ENCODE measurements around the gene ARID5B. TPM values are rescaled to one million over a fixed set of nuclear protein-coding genes. Genes with fewer than 3 reads are reported as not detected.

ARID5B gene
- total RNA-seq, 1 donor from 2014 or later, result 51.4 TPM

GRCh38 chr10:61964949-61965702, 63.6 kb downstream of the ARID5B start:
- no peak overlapping the region for H3K4me3 Mint-ChIP-seq
- H3K27me3 Mint-ChIP-seq (ENCODE audit: low read depth), result no peaks in the 10 kb centered on the region
- peaks cover 48% of the 10 kb centered on the region for H3K4me1 Mint-ChIP-seq
- H3K9me3 Mint-ChIP-seq, result peaks cover 3% of the 10 kb centered on the region
- no peak for DNase-seq (ENCODE audit: low spot score in 2 of 2, unreplicated experiment in 2 of 2)
- peaks cover 10% of the 10 kb centered on the region for H3K36me3 Mint-ChIP-seq
- H3K27ac Mint-ChIP-seq, result peak overlapping the region; percentile 44
- no peak for TF ChIP-seq CTCF (IDR thresholded peaks at IDR 0.05; ENCODE audit: unreplicated experiment)

DNA sequence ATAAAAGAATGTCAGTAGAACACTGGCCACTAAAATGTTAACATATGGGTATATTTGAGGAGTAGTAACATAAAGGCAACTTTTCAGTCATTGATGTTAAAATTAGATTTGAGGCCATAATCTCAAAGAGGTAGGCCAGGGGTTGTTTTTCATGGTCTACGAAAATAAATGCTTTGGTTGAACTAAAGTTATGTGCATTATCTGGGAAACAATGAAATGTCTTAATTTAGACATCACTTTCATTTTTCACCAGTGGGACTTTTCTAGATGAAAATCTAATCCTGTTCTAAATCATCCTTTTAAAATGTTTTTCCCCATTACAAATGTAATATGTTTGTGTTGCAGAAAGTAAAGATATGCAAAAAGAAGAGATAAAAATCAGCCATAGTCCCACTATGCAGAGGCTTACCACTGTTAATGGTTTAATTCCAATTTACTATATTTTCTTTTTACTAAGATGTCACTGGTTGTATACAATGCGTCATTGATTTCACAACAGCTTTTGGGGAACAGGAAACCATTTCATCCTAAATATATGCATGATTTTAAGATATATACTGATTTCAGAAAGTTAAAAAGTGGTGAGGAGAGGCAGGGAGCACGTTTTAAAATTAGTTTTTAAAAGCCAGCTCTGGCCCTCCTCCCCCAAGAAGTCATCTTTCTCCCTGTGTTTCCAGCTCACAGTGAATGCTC, 64.3 kb downstream of the ARID5B start:
- DNase-seq (ENCODE audit: low spot score in 2 of 2, unreplicated experiment in 2 of 2), result no peak
- H3K9me3 Mint-ChIP-seq, result peaks cover 3% of the 10 kb centered on the region
- no peak for TF ChIP-seq CTCF (IDR thresholded peaks at IDR 0.05; ENCODE audit: unreplicated experiment)
- no peak overlapping the region for H3K4me3 Mint-ChIP-seq
- H3K4me1 Mint-ChIP-seq, result peaks cover 55% of the 10 kb centered on the region
- no peak overlapping the region for H3K27ac Mint-ChIP-seq
- H3K36me3 Mint-ChIP-seq, result peaks cover 10% of the 10 kb centered on the region
- H3K27me3 Mint-ChIP-seq (ENCODE audit: low read depth), result no peaks in the 10 kb centered on the region

- H3K36me3 Mint-ChIP-seq, result peaks cover 10% of the 10 kb centered on the region
- TF ChIP-seq CTCF (IDR thresholded peaks at IDR 0.05; ENCODE audit: unreplicated experiment), result no peak
- H3K9me3 Mint-ChIP-seq, result peaks cover 3% of the 10 kb centered on the region
- no peak for DNase-seq (ENCODE audit: low spot score in 2 of 2, unreplicated experiment in 2 of 2)
- no peak overlapping the region for H3K27ac Mint-ChIP-seq
- no peaks in the 10 kb centered on the region for H3K27me3 Mint-ChIP-seq (ENCODE audit: low read depth)
- H3K4me1 Mint-ChIP-seq, result peaks cover 64% of the 10 kb centered on the region
- no peak overlapping the region for H3K4me3 Mint-ChIP-seq
Observed at GRCh38 chr10:61967298-61967697, 65.8 kb downstream of the ARID5B start.

DNA sequence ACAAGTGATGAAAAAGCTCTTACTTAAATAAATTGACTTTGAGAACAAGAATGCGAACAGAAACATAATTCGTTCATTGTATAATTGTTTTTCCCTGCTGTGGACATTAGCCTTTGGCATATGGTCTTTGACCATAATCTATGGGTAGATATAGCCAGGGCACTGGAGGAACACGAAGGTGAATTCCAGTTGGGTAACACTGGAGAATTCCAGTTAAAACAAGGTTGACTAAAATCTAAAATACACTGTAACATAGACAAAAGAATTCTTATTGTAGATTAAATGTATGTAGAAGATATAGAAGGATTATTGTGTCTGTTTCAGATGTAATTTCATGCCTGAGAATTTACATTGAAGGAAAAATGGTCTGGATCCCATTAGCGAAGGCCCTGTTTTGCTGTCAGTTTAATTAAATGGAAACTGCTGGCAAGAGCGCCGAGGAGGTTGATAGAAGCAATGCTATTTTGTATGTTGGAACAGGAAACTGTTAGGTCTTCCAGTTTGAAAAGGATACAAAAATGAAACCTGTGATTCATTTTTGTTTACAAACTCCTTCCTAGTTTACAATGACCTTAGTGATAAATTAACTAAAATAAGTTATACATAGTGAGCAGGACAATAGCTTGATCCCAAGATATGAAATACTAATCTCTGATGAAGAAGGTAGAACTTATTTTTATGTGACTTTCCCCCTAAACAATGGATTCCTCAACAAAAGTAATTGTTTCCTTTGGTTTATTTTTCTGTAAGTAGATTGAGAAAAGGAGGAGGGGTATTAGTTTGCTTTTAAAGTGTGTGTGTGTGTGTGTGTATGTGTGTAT, 68.9 kb downstream of the ARID5B start:
- Mint-ChIP-seq H3K27me3 (ENCODE audit: low read depth) (no peaks in the 10 kb centered on the region), H3K4me1 (peaks cover 75% of the 10 kb centered on the region), H3K27ac (peak overlapping the region; percentile 89), H3K36me3 (peaks cover 10% of the 10 kb centered on the region), H3K9me3 (peaks cover 3% of the 10 kb centered on the region), H3K4me3 (no peak overlapping the region)
- no peak for TF ChIP-seq CTCF (IDR thresholded peaks at IDR 0.05; ENCODE audit: unreplicated experiment)
- DNase-seq (ENCODE audit: low spot score in 2 of 2, unreplicated experiment in 2 of 2), result no peak

DNA sequence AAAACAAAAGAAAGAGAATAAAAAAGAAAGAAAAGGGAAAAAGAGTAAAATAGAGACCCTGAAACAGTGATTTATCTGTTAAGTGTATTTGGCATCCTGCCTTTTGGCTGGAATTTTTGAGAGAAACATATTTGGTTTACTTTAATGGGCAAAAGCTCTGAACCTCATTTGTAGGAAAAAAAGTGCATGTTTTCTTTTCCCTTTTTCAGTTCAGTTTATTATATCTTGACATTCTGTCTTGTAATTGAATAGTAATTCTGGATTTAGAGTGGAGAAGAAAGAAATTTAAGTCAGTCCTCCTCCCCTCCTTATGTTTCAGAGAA, 69.5 kb downstream of the ARID5B start:
- TF ChIP-seq CTCF (IDR thresholded peaks at IDR 0.05; ENCODE audit: unreplicated experiment), result no peak
- Mint-ChIP-seq H3K36me3 (peaks cover 10% of the 10 kb centered on the region), H3K27me3 (ENCODE audit: low read depth) (no peaks in the 10 kb centered on the region), H3K27ac (peak overlapping the region; percentile 89), H3K4me3 (no peak overlapping the region), H3K4me1 (peaks cover 81% of the 10 kb centered on the region), H3K9me3 (peaks cover 3% of the 10 kb centered on the region)
- no peak for DNase-seq (ENCODE audit: low spot score in 2 of 2, unreplicated experiment in 2 of 2)
